Fibroblast of skin of left biceps (primary cell): ENCODE measurements around the gene WDFY3.
A peak's percentile ranks its signal among the peaks of the same experiment; 100 is the strongest.
"Not testable (repeated sequence)": the region's sequence is repeated elsewhere in the genome, so short reads cannot be mapped to it uniquely, and the experiment has no call there.

Experiments used
- DNase-seq, 2 experiments: peaks; one replicate each; pipeline ENCODE4 v3.0.0-alpha.2; 2013; ENCODE audit warnings: low read depth in 2 of 2

WDFY3 gene

GRCh38 chr4:84677093-84677492 lies 289.4 kb downstream of the WDFY3 start:
- no peak for DNase-seq

DNA sequence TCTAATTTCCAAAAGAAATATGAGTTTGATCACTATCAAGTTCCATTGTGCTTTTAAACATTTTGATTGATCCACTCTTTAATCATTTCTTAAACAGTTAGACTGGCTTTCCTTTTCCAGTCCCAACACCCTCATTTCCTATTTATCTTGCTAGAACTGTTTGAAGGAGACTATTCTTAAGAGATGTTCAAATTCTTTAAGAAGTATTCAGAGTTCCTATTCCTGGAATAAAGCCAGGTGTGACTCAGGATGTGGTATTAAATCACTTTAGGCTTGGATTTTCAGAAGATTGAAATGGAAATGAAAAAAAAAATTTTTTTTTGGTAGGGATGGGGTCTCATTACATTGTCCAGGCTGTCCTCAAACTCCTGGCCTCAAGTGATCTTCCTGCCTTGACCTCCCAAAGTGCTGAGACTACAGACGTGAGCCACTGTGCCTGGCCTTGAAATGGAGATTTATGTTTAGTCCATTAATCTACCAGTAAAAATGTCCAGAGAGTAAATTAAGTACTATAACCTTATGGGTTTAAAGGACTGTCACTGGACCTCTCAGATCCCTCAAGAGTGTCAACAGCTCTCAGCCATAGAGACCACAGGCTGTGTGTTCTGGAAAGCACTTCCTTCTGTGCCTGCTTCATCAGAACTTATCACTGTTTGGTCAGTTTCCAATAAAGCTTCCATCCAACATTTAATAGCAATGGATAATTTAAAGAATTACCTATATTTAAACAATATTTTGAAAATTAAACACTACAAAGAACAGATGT lies 292.8 kb downstream of the WDFY3 start:
- DNase-seq, result peak; percentile 74 to 83

- DNase-seq, result no peak
These were observed 294.3 kb downstream of the WDFY3 start for GRCh38 chr4:84672177-84672576.

- DNase-seq, result no peak
These were observed 297.3 kb downstream of the WDFY3 start for GRCh38 chr4:84669201-84669600.

DNA sequence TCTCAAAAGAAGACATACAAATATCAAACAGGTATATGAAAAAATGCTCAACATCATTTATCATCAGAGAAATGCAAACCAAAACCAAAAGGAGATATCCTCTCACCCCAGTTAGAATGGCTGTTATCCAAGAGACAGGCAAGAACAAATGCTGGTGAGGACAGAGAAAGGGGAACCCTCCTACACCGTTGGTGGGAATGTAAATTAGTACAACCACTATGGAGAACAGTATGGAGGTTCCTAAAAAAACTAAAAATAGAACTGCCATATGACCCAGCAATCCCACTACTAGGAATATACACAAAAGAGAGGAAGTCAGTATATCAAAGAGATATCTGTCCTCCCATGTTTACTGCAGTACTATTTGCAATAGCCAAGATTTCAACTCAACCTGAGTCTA lies 300.1 kb downstream of the WDFY3 start:
- no peak for DNase-seq

DNA sequence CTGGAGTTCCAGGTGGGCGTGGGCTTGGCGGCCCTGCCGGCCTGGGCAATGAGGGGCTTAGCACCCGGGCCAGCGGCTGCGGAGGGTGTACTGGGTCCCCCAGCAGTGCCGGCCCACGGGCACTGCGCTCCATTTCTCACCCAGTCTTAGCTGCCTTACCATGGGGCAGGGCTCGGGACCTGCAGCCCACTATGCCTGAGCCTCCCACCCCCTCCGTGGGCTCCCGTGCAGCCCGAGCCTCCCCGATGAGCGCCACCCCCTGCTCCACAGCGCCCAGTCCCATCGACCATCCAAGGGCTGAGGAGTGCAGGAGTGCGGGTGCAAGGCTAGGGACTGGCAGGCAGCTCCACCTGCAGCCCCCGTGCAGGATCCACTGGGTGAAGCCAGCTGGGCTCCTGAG lies 301.7 kb downstream of the WDFY3 start:
- not testable (repeated sequence) for DNase-seq

DNA sequence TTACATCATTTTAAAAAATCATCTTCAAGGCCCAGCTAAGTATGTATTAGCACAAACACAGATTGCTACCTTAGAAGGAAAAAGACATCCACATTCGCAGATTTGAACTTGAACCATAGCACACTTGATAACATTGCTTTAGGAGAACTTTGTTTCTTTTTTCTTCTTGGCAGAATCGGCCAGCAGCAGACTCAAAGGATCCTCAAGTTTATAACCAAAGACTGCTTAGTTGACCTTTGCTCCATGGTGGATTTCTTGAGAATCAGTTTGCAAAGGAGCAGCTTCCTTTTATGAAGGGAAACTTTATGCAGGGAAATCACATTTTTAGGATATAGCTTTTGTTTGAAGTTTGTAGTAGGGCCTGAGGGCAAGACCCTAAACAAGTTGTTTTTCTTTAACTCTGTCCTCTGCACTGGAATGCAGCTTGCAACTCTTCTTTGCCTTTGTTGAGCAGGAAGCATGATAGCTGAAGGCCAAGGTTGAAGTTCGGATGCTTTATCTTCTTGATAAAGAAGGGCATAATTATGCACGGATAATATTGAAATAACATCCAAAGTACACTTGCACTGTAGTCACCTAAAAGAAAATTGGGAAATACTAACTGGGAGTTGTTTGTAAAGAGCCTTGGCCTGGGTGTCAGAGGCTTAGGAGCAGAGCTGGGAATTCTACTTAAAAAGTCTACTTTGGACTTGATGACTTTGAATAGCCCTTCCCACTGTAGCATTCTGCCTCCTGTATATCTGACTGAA lies 305.1 kb downstream of the WDFY3 start:
- no peak for DNase-seq

DNA sequence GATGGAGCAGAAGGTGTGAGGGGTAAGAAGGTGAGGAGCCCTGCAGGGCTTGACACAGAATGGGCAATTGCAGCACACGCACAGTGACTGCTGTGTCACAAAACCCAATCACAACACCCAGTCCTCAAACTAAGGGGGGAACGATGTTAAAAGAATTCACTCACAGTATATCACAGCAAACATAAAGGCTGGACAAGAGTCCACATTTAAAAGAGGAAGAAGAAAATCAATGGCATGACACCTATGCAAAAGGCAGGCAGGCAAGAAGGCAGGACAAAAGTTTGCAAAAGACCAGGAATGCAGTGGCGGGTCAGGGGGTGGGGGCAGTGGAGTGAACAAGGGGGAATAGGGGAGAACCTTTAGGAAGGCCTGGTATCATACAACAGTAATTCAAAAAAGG lies 305.9 kb downstream of the WDFY3 start:
- DNase-seq, result no peak

DNA sequence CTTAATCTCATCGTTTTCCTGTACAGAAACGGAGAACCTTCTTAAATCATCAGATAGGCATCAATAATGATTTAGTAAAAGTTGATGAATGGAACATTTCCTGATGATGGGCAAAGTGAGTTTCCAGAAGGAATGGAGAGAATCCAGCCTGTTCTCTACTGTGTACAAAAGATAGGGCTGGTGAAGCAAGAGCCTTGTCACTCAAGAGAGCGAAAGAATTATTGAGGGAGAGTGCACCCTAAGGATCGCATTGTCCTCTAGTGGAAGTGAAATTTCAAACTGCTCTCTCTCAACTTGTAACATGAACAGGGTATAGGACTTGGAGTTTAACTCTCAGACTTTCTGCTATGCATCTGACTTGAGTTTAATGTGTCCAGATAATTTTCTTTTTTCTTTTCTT lies 314.0 kb downstream of the WDFY3 start:
- no peak for DNase-seq

DNA sequence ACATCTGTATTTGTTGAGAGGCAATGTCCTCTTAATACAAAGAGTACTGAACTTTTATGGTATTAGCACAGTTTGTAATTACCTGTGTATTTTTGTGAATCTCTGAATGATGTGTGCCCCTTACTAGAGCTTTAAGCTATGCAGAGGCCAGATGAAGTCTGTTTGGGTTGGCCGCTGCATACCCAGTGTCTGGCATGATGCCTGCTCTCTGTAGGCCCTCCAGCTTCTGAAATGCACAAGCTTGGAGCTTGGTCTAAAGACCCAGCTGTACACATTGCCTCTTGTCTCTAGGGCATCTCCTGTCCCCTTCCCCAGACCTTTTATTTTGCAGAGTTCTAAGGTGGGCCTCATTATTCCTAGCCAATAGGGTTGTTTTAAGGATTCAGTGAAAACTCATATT lies 315.0 kb downstream of the WDFY3 start:
- DNase-seq, result no peak

GRCh38 chr4:84648863-84649647 lies 317.4 kb downstream of the WDFY3 start:
- no peak for DNase-seq

- no peak for DNase-seq
These were observed 318.3 kb downstream of the WDFY3 start for GRCh38 chr4:84648178-84648577.

DNA sequence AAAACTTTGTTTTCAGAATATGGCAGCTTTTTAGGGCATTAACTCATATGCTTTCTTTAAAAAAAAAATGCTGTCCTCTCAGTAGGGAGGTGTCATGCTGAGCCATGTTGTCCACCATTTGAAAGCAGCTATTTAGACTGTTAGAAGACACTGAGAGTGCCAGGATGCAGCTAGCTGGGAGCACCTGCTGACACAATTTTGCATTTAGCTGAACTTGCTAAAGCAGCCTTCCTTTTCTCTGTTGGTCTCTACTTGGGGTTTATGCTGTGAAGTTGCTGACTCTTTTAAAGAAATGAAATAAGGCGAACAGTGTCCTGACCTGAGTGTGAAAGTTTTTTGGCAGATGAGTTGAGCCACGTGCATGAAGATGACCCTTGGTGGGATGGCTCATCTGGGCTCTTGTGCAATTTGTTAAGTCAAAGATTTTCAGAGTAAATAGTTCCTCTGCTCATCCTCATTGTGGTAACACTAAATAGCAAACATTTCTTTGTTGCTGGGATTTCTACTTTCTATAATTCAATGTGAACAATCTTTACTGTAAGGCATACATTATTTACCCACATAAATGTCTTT lies 319.1 kb downstream of the WDFY3 start:
- no peak for DNase-seq

DNA sequence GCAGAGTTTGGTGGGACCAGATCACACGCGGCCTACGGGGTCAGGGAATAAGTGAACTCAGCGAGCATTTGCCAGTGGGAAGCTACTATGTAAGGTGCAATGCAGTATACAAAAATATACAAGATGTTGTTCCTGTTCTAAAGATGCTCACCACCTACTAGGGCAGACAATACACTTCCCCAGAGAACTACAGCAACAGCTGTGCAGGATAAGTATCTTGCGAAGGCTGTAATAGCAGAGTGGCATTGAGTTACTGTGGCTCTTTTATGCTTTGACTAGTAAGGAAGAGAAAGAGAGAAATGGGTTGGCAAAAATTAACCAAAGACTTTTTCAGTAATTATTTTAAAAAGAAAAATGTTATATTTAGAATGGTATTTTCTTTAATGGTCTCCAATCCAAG lies 322.4 kb downstream of the WDFY3 start:
- no peak for DNase-seq

DNA sequence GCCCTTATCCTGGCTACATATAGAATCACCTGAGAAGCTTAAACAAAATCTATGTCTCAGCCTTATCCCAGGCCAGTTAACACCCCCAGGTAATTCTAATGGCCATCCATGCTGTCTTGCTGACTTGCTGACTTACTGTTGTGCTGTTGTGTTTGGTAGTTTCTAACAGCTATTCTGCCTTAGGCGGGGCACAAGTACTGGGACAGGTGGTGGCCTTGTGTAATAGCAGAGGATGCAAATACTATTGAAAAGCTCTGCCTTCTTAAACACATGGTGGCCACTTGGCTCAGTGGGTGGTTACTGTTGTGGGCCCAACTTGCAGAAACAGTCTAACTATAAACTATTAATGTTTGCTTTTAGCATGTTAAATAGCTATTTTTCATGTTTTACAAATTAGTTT lies 327.3 kb downstream of the WDFY3 start:
- DNase-seq, result no peak

GRCh38 chr4:84638092-84638491 lies 328.4 kb downstream of the WDFY3 start:
- no peak for DNase-seq

DNA sequence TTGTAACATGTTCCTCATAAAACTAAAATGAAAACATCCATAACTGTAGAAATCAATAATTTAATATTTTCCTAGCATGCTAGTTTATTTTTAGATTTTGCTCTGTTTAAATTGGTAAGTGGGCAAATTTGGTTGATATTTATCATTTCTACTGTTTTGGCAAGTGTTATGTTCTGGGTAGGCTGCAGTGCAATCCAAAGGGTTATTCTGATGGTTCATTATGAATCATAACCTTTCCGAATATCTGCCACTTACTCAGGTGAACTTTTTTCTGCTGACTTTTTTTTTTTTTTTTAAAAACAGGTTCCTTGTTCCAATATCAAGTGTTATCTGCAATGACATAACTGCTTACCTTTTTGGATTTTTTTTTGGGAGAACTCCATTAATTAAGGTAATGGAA lies 331.5 kb downstream of the WDFY3 start:
- DNase-seq, result no peak

GRCh38 chr4:84632092-84632491 lies 334.4 kb downstream of the WDFY3 start:
- DNase-seq, result peak; percentile 4 to 9

GRCh38 chr4:84631573-84631972 lies 334.9 kb downstream of the WDFY3 start:
- DNase-seq, result no peak

DNA sequence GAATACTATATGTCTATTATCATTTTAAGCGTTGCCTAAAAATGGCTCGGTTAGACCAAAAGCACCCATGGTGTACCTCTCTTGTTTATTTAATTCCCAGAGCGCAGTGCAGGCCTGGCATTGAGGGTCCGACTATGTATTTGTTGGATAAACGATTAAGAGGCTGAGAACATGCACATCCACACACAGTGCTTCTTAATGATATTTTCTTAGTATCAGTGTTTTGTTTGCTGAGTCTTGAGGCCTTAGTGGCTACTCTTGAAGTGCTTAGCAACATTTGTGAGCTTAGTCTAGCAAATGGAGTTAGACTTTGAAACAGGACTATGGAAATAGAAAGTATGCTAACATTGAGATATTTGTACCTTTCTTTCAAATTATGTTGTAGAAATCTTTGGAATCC lies 339.8 kb downstream of the WDFY3 start:
- DNase-seq, result no peak

DNA sequence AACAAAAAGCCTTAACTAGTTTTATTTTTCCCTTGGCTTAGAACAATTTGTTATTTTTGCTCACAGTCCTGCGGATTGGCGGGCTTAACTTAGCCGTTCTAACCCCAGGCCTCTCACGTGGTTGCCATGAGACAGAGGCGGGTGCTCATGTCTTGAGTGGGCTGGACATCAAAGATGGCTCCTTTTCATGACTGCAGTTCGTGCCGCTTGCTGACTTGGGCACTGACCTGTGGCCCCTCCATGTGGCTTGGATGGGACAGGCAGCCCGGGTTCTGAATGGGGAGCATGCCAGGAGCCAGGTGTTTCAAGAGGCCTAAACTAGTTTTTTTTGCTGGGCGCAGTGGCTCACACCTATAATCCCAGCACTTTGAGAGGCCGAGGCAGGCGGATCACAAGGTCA lies 342.8 kb downstream of the WDFY3 start:
- no peak for DNase-seq

DNA sequence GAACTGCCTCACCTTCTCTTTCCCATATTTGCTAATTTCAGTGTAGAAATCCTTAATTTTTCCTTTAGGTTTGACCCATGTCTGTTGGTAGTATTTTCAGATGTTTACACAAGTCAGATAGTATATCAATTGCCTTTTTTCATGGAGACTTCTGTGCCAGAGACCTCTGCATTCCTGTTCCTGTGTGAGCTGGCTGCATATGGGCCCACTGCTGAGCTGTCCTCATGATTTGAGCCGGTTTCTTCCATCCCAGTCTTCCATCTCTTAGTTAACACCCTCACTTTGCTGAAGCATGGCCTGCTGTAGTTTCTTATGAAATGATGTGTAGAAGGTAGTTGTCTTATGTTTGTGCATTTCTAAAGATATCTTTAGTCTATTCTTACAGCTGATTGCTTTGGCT lies 343.5 kb downstream of the WDFY3 start:
- DNase-seq, result no peak
